Measurements from ENCODE around the gene USP7.

DNA sequence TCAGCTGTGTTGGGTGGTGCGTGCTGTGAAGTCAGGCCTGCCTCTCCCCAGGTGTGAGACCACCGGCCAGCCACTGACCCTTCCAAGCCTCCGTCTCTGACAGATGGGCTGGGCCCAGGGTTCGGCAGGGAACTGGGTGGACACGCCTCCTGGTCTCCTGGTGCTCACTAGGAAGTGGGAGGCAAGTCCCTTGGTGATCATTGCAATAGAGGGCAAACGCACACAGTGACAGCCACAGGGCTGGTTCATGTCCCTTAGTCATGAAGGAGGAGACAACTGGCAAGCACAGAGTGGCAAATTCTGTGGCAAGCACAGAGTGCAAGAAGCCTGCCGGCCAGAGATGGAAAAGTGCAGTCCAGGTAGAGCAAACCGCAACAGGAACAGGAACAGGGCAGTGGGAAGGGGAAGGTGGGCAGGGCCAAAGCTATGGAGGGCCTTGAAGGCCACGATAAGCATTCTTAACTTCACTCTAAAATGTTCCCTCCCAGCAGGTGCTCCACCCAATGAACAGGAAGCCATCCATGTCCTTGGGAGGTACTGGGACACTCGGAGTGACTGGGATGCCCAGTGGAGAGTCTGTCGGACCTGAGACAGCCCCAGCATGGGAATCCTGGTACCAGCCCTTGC lies 21.9 kb downstream of the USP7 start:
- TF ChIP-seq, protein P1, sequence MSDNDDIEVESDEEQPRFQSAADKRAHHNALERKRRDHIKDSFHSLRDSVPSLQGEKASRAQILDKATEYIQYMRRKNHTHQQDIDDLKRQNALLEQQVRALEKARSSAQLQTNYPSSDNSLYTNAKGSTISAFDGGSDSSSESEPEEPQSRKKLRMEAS (IDR thresholded peaks at IDR 0.05), result no peak
- TF ChIP-seq, protein P2, sequence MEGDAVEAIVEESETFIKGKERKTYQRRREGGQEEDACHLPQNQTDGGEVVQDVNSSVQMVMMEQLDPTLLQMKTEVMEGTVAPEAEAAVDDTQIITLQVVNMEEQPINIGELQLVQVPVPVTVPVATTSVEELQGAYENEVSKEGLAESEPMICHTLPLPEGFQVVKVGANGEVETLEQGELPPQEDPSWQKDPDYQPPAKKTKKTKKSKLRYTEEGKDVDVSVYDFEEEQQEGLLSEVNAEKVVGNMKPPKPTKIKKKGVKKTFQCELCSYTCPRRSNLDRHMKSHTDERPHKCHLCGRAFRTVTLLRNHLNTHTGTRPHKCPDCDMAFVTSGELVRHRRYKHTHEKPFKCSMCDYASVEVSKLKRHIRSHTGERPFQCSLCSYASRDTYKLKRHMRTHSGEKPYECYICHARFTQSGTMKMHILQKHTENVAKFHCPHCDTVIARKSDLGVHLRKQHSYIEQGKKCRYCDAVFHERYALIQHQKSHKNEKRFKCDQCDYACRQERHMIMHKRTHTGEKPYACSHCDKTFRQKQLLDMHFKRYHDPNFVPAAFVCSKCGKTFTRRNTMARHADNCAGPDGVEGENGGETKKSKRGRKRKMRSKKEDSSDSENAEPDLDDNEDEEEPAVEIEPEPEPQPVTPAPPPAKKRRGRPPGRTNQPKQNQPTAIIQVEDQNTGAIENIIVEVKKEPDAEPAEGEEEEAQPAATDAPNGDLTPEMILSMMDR (IDR thresholded peaks at IDR 0.05; ENCODE audit: low read depth, low read length, missing input control), result no peak
- TF ChIP-seq, protein P3, sequence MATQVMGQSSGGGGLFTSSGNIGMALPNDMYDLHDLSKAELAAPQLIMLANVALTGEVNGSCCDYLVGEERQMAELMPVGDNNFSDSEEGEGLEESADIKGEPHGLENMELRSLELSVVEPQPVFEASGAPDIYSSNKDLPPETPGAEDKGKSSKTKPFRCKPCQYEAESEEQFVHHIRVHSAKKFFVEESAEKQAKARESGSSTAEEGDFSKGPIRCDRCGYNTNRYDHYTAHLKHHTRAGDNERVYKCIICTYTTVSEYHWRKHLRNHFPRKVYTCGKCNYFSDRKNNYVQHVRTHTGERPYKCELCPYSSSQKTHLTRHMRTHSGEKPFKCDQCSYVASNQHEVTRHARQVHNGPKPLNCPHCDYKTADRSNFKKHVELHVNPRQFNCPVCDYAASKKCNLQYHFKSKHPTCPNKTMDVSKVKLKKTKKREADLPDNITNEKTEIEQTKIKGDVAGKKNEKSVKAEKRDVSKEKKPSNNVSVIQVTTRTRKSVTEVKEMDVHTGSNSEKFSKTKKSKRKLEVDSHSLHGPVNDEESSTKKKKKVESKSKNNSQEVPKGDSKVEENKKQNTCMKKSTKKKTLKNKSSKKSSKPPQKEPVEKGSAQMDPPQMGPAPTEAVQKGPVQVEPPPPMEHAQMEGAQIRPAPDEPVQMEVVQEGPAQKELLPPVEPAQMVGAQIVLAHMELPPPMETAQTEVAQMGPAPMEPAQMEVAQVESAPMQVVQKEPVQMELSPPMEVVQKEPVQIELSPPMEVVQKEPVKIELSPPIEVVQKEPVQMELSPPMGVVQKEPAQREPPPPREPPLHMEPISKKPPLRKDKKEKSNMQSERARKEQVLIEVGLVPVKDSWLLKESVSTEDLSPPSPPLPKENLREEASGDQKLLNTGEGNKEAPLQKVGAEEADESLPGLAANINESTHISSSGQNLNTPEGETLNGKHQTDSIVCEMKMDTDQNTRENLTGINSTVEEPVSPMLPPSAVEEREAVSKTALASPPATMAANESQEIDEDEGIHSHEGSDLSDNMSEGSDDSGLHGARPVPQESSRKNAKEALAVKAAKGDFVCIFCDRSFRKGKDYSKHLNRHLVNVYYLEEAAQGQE (IDR thresholded peaks at IDR 0.05), result no peak
- TF ChIP-seq GABPA (IDR thresholded peaks at IDR 0.05 in 1 of 2, conservative IDR thresholded peaks at IDR 0.05 in 1 of 2) (no peak), RAD21 (IDR thresholded peaks at IDR 0.05) (no peak), SP1 (IDR thresholded peaks at IDR 0.05) (peak; percentile 11), JUND (IDR thresholded peaks at IDR 0.05) (no peak), TAF1 (conservative IDR thresholded peaks at IDR 0.05) (no peak), NR2F2 (IDR thresholded peaks at IDR 0.05) (no peak), HNF4A (conservative IDR thresholded peaks at IDR 0.05) (peak in 1 of 2 donors; percentile 45)
- TF ChIP-seq, protein P4, sequence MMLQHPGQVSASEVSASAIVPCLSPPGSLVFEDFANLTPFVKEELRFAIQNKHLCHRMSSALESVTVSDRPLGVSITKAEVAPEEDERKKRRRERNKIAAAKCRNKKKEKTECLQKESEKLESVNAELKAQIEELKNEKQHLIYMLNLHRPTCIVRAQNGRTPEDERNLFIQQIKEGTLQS (IDR thresholded peaks at IDR 0.05), result no peak
- TF ChIP-seq, protein P5, sequence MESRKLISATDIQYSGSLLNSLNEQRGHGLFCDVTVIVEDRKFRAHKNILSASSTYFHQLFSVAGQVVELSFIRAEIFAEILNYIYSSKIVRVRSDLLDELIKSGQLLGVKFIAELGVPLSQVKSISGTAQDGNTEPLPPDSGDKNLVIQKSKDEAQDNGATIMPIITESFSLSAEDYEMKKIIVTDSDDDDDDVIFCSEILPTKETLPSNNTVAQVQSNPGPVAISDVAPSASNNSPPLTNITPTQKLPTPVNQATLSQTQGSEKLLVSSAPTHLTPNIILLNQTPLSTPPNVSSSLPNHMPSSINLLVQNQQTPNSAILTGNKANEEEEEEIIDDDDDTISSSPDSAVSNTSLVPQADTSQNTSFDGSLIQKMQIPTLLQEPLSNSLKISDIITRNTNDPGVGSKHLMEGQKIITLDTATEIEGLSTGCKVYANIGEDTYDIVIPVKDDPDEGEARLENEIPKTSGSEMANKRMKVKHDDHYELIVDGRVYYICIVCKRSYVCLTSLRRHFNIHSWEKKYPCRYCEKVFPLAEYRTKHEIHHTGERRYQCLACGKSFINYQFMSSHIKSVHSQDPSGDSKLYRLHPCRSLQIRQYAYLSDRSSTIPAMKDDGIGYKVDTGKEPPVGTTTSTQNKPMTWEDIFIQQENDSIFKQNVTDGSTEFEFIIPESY (IDR thresholded peaks at IDR 0.05), result no peak
